ENCODE measurements around the gene IFNAR1.

The IFNAR1 gene

GRCh38 chr21:33392284-33392985 lies 67.7 kb downstream of the IFNAR1 start:
- TF ChIP-seq ZNF565 (CRISPR knock-in tag; conservative IDR thresholded peaks at IDR 0.05; ENCODE audit: low read depth), result no peak
- TF ChIP-seq CSDC2 (CRISPR knock-in tag; IDR thresholded peaks at IDR 0.05), result no peak
- TF ChIP-seq ISL1 (CRISPR knock-in tag; IDR thresholded peaks at IDR 0.05), result no peak
- no peak for TF ChIP-seq ZNF8 (CRISPR knock-in tag; IDR thresholded peaks at IDR 0.05)
- no peak for TF ChIP-seq ESRRG (CRISPR knock-in tag; IDR thresholded peaks at IDR 0.05)
- no peak for TF ChIP-seq ZC3H10 (CRISPR knock-in tag; IDR thresholded peaks at IDR 0.05)
- TF ChIP-seq GLIS3 (CRISPR knock-in tag; IDR thresholded peaks at IDR 0.05), result no peak
- TF ChIP-seq OSR1 (CRISPR knock-in tag; IDR thresholded peaks at IDR 0.05), result no peak
- TF ChIP-seq SNAI2 (CRISPR knock-in tag; IDR thresholded peaks at IDR 0.05), result no peak
- TF ChIP-seq, protein P1, sequence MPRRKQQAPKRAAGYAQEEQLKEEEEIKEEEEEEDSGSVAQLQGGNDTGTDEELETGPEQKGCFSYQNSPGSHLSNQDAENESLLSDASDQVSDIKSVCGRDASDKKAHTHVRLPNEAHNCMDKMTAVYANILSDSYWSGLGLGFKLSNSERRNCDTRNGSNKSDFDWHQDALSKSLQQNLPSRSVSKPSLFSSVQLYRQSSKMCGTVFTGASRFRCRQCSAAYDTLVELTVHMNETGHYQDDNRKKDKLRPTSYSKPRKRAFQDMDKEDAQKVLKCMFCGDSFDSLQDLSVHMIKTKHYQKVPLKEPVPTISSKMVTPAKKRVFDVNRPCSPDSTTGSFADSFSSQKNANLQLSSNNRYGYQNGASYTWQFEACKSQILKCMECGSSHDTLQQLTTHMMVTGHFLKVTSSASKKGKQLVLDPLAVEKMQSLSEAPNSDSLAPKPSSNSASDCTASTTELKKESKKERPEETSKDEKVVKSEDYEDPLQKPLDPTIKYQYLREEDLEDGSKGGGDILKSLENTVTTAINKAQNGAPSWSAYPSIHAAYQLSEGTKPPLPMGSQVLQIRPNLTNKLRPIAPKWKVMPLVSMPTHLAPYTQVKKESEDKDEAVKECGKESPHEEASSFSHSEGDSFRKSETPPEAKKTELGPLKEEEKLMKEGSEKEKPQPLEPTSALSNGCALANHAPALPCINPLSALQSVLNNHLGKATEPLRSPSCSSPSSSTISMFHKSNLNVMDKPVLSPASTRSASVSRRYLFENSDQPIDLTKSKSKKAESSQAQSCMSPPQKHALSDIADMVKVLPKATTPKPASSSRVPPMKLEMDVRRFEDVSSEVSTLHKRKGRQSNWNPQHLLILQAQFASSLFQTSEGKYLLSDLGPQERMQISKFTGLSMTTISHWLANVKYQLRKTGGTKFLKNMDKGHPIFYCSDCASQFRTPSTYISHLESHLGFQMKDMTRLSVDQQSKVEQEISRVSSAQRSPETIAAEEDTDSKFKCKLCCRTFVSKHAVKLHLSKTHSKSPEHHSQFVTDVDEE (CRISPR knock-in tag; IDR thresholded peaks at IDR 0.05), result no peak
- no peak for TF ChIP-seq ARNTL (CRISPR knock-in tag; IDR thresholded peaks at IDR 0.05; ENCODE audit: borderline replicate concordance, low read depth)
- no peak for TF ChIP-seq RARB (CRISPR knock-in tag; IDR thresholded peaks at IDR 0.05)
- TF ChIP-seq POU6F1 (CRISPR knock-in tag; IDR thresholded peaks at IDR 0.05; ENCODE audit: borderline replicate concordance, low read depth), result no peak
- TF ChIP-seq TOX (CRISPR knock-in tag; IDR thresholded peaks at IDR 0.05; ENCODE audit: borderline replicate concordance), result no peak
- no peak for TF ChIP-seq PATZ1 (CRISPR knock-in tag; IDR thresholded peaks at IDR 0.05; ENCODE audit: borderline replicate concordance)
- TF ChIP-seq TCF4 (CRISPR knock-in tag; IDR thresholded peaks at IDR 0.05; ENCODE audit: borderline replicate concordance), result no peak
- no peak for ATAC-seq

DNA sequence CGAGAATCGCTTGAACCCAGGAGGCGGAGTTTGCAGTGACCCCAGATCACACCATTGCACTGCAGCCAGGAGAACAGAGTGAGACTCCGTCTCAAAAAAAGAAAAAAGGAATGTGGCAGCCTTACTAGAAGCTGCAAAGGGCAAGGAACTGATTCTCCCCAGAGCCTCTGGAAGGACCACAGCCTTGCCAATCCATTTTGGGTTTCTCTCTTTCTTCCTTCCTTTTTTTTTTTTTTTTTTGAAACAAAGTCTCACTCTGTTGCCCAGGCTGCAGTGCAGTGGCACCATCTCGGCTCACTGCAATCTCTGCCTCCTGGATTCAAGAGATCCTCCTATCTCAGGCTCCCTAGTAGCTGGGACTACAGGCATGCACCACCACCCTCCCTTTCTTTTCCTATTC lies 68.6 kb downstream of the IFNAR1 start:
- TF ChIP-seq ESRRG (CRISPR knock-in tag; IDR thresholded peaks at IDR 0.05) (no peak), ZNF70 (CRISPR knock-in tag; IDR thresholded peaks at IDR 0.05) (no peak), ZNF8 (CRISPR knock-in tag; IDR thresholded peaks at IDR 0.05) (no peak), ZNF565 (CRISPR knock-in tag; conservative IDR thresholded peaks at IDR 0.05; ENCODE audit: low read depth) (no peak), RARB (CRISPR knock-in tag; IDR thresholded peaks at IDR 0.05) (no peak), TCF4 (CRISPR knock-in tag; IDR thresholded peaks at IDR 0.05; ENCODE audit: borderline replicate concordance) (no peak)
- TF ChIP-seq, protein P1 (CRISPR knock-in tag; IDR thresholded peaks at IDR 0.05), result no peak
- no peak for ATAC-seq

- ATAC-seq, result no peak
- TF ChIP-seq ZC3H10 (CRISPR knock-in tag; IDR thresholded peaks at IDR 0.05) (no peak), ZNF8 (CRISPR knock-in tag; IDR thresholded peaks at IDR 0.05) (no peak), BACH2 (CRISPR knock-in tag; IDR thresholded peaks at IDR 0.05; ENCODE audit: borderline replicate concordance) (no peak), ARNTL (CRISPR knock-in tag; IDR thresholded peaks at IDR 0.05; ENCODE audit: borderline replicate concordance, low read depth) (no peak), RARB (CRISPR knock-in tag; IDR thresholded peaks at IDR 0.05) (no peak), CSDC2 (CRISPR knock-in tag; IDR thresholded peaks at IDR 0.05) (no peak), ZFP3 (CRISPR knock-in tag; IDR thresholded peaks at IDR 0.05) (no peak), PPARA (CRISPR knock-in tag; IDR thresholded peaks at IDR 0.05; ENCODE audit: borderline replicate concordance) (no peak), ZNF565 (CRISPR knock-in tag; conservative IDR thresholded peaks at IDR 0.05; ENCODE audit: low read depth) (no peak), GLIS3 (CRISPR knock-in tag; IDR thresholded peaks at IDR 0.05) (no peak)
These were observed 69.5 kb downstream of the IFNAR1 start for GRCh38 chr21:33394260-33394659.

All from SK-N-SH treated with all-trans-retinoic acid at 6 μM for 48 hours (cell line).